ENCODE results near the gene DUS1L.

Gene DUS1L

DNA sequence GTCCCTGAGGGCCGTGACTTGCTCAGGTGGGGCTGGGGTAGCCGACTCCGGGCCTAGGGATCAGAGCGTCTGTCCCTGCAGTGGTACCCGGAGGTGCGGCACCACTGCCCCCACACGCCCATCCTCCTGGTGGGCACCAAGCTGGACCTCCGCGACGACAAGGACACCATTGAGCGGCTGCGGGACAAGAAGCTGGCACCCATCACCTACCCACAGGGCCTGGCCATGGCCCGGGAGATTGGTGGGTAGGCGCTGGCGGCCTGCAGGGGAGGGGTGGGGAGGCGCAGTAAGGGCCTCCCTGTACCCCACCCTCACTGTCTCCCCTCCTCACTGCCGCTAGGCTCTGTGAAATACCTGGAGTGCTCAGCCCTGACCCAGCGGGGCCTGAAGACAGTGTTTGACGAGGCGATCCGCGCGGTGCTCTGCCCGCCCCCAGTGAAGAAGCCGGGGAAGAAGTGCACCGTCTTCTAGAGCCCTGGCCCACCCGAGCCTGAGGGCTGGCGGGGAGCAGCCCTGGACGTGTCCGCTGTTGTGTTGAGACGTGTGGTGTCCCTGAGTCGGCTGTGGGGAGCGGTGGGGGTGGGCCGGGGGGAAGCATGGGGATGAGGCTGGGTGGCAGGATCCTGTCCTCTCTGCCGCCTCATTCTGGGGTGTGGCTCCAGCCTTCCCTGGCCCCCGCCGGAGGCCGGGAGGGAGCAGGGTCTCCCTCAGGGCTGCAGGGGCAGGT is 32.1 kb downstream of the DUS1L start:
- H3K4me3 ChIP-seq (ENCODE audit: low read depth, low read length) = no peak overlapping the region
- TF ChIP-seq, protein P1, sequence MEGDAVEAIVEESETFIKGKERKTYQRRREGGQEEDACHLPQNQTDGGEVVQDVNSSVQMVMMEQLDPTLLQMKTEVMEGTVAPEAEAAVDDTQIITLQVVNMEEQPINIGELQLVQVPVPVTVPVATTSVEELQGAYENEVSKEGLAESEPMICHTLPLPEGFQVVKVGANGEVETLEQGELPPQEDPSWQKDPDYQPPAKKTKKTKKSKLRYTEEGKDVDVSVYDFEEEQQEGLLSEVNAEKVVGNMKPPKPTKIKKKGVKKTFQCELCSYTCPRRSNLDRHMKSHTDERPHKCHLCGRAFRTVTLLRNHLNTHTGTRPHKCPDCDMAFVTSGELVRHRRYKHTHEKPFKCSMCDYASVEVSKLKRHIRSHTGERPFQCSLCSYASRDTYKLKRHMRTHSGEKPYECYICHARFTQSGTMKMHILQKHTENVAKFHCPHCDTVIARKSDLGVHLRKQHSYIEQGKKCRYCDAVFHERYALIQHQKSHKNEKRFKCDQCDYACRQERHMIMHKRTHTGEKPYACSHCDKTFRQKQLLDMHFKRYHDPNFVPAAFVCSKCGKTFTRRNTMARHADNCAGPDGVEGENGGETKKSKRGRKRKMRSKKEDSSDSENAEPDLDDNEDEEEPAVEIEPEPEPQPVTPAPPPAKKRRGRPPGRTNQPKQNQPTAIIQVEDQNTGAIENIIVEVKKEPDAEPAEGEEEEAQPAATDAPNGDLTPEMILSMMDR (IDR thresholded peaks at IDR 0.05; ENCODE audit: low read depth, low read length) = no peak

GRCh38 chr17:82031885-82032627 is 33.5 kb downstream of the DUS1L start:
- peak overlapping the region; percentile 50 for H3K4me3 ChIP-seq (ENCODE audit: low read depth, low read length)
- TF ChIP-seq, protein P1 (IDR thresholded peaks at IDR 0.05; ENCODE audit: low read depth, low read length) = no peak

DNA sequence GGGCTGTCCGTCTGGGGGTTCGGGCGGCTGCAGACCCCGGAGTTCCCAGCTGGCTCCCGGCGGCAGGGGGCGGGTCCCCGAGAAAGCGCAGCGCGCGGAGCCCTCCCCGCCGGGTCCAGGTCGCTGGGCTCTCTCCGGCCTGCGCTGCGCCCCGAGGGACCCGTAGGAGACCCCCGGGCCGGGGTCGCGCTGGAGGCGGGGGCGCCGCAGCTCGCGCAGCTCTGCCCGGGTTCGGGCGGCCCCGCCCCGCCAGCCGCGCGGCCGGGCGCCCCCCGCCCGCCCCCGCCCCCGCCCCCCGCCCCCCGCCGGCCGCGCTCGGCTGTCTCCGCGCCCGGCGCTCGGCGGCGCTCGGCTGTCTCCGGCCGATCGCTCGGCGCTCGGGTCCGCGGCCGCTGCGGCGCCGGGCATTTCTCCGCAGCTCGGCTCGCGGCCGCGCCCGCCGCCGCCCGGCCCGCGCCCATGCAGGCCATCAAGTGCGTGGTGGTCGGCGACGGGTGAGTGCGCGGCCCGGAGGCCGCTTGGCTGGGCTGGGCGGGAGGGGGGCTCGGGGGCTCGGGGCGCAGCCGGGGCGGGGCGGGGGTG is 34.2 kb downstream of the DUS1L start, which contains the start of gene RAC3:
Gene RAC3, plus strand, starts transcription at position 376 of the 582 bp plus-strand sequence. Its CDS starts 84 bp downstream, at position 460.
- H3K4me3 ChIP-seq (ENCODE audit: low read depth, low read length) = peak within 1 kb of the TSS; percentile 54
- TF ChIP-seq, protein P1 (IDR thresholded peaks at IDR 0.05; ENCODE audit: low read depth, low read length) = no peak

DNA sequence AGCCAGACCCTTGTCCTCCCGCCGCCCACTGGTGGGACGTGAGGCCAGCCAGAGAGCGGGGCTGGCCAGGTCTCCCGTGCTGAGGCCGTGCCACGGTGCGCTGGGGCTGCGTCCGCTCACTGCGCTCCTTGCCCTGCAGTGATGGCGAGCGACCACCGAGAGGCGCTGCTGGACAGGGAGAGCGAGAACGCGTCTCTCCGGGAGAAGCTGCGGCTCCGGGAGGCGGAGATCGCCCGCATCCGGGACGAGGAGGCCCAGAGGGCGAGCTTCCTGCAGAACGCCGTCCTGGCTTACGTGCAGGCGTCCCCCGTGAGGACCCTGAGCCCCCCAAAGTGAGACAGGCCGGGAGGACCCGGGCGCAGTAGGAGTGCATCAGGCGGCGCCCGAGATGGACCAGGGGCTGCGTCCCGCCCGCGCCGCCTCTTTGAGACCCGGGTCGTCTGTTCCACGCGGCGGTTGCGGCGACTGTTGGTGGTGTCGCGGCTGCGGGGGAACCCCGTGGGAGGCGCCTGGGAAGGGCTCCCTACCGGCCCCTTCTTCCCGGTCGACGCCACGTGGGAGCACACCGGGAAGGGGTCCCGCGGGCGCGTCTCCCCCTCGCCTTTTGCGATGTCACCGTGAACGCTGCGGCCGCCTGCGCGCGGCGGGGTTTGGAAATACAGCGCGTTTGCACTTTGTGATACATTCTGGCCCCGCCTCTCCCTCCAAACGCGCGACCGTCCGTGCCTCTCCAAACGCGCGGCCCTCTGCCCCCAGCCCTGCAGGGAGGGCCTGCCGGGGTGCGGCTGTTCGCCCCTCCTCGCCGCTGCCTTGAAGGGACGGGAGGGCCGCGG is 34.9 kb downstream of the DUS1L start:
- H3K4me3 ChIP-seq (ENCODE audit: low read depth, low read length) = peak overlapping the region; percentile 54
- TF ChIP-seq, protein P1 (IDR thresholded peaks at IDR 0.05; ENCODE audit: low read depth, low read length) = peak; percentile 20; the same call in 1 of the 2 replicates

- H3K4me3 ChIP-seq (ENCODE audit: low read depth, low read length) = no peak overlapping the region
- TF ChIP-seq, protein P1 (IDR thresholded peaks at IDR 0.05; ENCODE audit: low read depth, low read length) = no peak
Observed at GRCh38 chr17:82029990-82030469, 35.6 kb downstream of the DUS1L start.

DNA sequence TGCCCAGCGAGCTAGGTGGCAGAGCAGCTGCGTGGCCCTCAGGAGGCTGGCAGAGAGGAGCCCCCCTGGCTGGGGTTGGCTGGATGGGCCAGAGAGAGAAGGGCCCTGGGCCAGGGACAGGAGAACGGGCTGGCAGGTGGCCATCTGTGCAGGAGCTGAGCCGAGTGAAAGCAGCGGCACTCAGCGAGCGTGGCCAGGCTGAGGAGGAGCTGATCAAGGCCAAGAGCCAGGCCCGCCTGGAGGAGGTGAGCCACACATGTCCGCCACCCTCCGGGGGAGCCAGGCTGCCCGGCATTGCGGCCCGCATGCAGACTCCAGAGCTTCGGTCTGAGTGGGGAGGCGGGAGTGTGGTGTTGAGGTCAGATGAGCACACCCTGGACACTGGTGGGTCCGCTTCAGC is 36.2 kb downstream of the DUS1L start:
- TF ChIP-seq, protein P1 (IDR thresholded peaks at IDR 0.05; ENCODE audit: low read depth, low read length) = no peak
- H3K4me3 ChIP-seq (ENCODE audit: low read depth, low read length) = no peak overlapping the region

Data from WI38 (cell line).